ENCODE results near the gene CACNG4. TPM values are rescaled to one million over a fixed set of nuclear protein-coding genes. Genes with fewer than 3 reads are reported as not detected.

Gene CACNG4
- polyA plus RNA-seq, 1 donor from 2014 or later = 32.9 TPM

DNA sequence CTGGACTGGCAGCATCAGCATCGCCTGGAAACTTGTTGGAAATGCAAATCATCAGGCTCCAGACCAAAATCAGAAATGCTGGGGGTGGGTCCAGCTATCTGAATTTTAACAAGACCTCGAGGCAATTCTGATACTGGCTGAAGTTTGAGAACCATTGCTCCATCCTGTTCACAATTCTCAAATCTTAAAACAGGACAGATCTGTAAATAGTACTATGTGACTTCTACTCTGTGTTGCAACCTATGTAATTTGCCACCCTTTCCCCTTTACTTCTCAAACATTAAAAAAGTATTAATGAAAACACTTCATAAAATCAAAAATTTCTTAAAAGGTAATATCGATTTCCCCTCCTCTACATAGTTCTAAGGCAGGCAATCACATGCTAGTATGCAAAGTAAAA, 108.4 kb downstream of the CACNG4 start:
- H3K79me2 ChIP-seq (replicated peaks; ENCODE audit: insufficient read depth, low read length) = no peaks in the 10 kb centered on the region
- no peak overlapping the region for H3K4me3 ChIP-seq (ENCODE audit: low read length)
- no peaks in the 10 kb centered on the region for H3K27me3 ChIP-seq (ENCODE audit: insufficient read depth, low read depth, low read length)
- TF ChIP-seq RAD21 (conservative IDR thresholded peaks at IDR 0.05) (no peak), EP300 (conservative IDR thresholded peaks at IDR 0.05; ENCODE audit: poor library complexity, severe bottlenecking) (no peak), TAF1 (IDR thresholded peaks at IDR 0.05; ENCODE audit: low read depth) (no peak), POLR2AphosphoS5 (IDR thresholded peaks at IDR 0.05) (no peak), MXI1 (conservative IDR thresholded peaks at IDR 0.05; ENCODE audit: poor library complexity, severe bottlenecking) (no peak), SMC3 (conservative IDR thresholded peaks at IDR 0.05; ENCODE audit: poor library complexity) (no peak), EZH2 (IDR thresholded peaks at IDR 0.05; ENCODE audit: borderline replicate concordance, insufficient read depth, low read length, poor library complexity, severe bottlenecking) (no peak)
- TF ChIP-seq, protein P1, sequence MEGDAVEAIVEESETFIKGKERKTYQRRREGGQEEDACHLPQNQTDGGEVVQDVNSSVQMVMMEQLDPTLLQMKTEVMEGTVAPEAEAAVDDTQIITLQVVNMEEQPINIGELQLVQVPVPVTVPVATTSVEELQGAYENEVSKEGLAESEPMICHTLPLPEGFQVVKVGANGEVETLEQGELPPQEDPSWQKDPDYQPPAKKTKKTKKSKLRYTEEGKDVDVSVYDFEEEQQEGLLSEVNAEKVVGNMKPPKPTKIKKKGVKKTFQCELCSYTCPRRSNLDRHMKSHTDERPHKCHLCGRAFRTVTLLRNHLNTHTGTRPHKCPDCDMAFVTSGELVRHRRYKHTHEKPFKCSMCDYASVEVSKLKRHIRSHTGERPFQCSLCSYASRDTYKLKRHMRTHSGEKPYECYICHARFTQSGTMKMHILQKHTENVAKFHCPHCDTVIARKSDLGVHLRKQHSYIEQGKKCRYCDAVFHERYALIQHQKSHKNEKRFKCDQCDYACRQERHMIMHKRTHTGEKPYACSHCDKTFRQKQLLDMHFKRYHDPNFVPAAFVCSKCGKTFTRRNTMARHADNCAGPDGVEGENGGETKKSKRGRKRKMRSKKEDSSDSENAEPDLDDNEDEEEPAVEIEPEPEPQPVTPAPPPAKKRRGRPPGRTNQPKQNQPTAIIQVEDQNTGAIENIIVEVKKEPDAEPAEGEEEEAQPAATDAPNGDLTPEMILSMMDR (IDR thresholded peaks at IDR 0.05; ENCODE audit: poor library complexity, severe bottlenecking) = no peak
- TF ChIP-seq, protein P2, sequence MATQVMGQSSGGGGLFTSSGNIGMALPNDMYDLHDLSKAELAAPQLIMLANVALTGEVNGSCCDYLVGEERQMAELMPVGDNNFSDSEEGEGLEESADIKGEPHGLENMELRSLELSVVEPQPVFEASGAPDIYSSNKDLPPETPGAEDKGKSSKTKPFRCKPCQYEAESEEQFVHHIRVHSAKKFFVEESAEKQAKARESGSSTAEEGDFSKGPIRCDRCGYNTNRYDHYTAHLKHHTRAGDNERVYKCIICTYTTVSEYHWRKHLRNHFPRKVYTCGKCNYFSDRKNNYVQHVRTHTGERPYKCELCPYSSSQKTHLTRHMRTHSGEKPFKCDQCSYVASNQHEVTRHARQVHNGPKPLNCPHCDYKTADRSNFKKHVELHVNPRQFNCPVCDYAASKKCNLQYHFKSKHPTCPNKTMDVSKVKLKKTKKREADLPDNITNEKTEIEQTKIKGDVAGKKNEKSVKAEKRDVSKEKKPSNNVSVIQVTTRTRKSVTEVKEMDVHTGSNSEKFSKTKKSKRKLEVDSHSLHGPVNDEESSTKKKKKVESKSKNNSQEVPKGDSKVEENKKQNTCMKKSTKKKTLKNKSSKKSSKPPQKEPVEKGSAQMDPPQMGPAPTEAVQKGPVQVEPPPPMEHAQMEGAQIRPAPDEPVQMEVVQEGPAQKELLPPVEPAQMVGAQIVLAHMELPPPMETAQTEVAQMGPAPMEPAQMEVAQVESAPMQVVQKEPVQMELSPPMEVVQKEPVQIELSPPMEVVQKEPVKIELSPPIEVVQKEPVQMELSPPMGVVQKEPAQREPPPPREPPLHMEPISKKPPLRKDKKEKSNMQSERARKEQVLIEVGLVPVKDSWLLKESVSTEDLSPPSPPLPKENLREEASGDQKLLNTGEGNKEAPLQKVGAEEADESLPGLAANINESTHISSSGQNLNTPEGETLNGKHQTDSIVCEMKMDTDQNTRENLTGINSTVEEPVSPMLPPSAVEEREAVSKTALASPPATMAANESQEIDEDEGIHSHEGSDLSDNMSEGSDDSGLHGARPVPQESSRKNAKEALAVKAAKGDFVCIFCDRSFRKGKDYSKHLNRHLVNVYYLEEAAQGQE (IDR thresholded peaks at IDR 0.05; ENCODE audit: borderline replicate concordance) = no peak
- H3K9me3 ChIP-seq (ENCODE audit: low read length) = no peaks in the 10 kb centered on the region
- H3K4me2 ChIP-seq (ENCODE audit: low read length) = no peak overlapping the region
- H3K36me3 ChIP-seq (ENCODE audit: insufficient read depth, low read length) = no peaks in the 10 kb centered on the region
- peaks cover 2% of the 10 kb centered on the region for H3F3A ChIP-seq (ENCODE audit: insufficient read depth, low read length, poor library complexity, severe bottlenecking)
- H3K27ac ChIP-seq (ENCODE audit: low read length) = no peak overlapping the region
- H2AFZ ChIP-seq (ENCODE audit: low read depth, low read length) = no peak overlapping the region
- H3K9me2 ChIP-seq (ENCODE audit: insufficient read depth, low read length) = no peaks in the 10 kb centered on the region
- H4K20me1 ChIP-seq (ENCODE audit: insufficient read depth) = no peaks in the 10 kb centered on the region
- H3K9ac ChIP-seq (ENCODE audit: low read length) = no peak overlapping the region

DNA sequence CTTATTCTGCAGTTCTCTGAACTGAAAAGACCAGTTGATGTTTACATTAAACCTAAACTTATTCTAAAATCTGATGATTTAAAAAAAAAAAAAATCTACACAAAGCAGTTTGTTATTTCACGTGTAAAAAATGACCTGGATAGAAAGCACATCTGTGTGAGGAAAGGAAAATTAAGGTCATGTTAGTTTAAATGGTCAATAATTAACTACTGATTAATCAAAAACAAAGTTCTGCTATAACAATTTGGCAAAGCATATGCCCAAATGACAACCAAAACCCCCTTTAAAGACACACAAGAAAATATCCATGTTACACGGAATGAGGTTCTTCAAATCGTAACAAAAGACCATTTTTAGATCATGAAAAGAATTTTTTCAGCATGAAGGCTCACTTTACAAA, 110.3 kb downstream of the CACNG4 start:
- no peak overlapping the region for H3K9ac ChIP-seq (ENCODE audit: low read length)
- no peaks in the 10 kb centered on the region for H3K27me3 ChIP-seq (ENCODE audit: insufficient read depth, low read depth, low read length)
- H3K9me3 ChIP-seq (ENCODE audit: low read length) = no peaks in the 10 kb centered on the region
- H3K4me2 ChIP-seq (ENCODE audit: low read length) = no peak overlapping the region
- H3F3A ChIP-seq (ENCODE audit: insufficient read depth, low read length, poor library complexity, severe bottlenecking) = peaks cover 2% of the 10 kb centered on the region
- no peaks in the 10 kb centered on the region for H3K9me2 ChIP-seq (ENCODE audit: insufficient read depth, low read length)
- TF ChIP-seq EP300 (conservative IDR thresholded peaks at IDR 0.05; ENCODE audit: poor library complexity, severe bottlenecking) (no peak), TAF1 (IDR thresholded peaks at IDR 0.05; ENCODE audit: low read depth) (no peak), MXI1 (conservative IDR thresholded peaks at IDR 0.05; ENCODE audit: poor library complexity, severe bottlenecking) (no peak), RAD21 (conservative IDR thresholded peaks at IDR 0.05) (no peak), SMC3 (conservative IDR thresholded peaks at IDR 0.05; ENCODE audit: poor library complexity) (no peak), EZH2 (IDR thresholded peaks at IDR 0.05; ENCODE audit: borderline replicate concordance, insufficient read depth, low read length, poor library complexity, severe bottlenecking) (no peak), POLR2AphosphoS5 (IDR thresholded peaks at IDR 0.05) (no peak)
- TF ChIP-seq, protein P1 (IDR thresholded peaks at IDR 0.05; ENCODE audit: poor library complexity, severe bottlenecking) = no peak
- TF ChIP-seq, protein P2 (IDR thresholded peaks at IDR 0.05; ENCODE audit: borderline replicate concordance) = no peak
- H4K20me1 ChIP-seq (ENCODE audit: insufficient read depth) = no peaks in the 10 kb centered on the region
- no peaks in the 10 kb centered on the region for H3K79me2 ChIP-seq (replicated peaks; ENCODE audit: insufficient read depth, low read length)
- H3K36me3 ChIP-seq (ENCODE audit: insufficient read depth, low read length) = no peaks in the 10 kb centered on the region
- H3K4me3 ChIP-seq (ENCODE audit: low read length) = no peak overlapping the region
- H2AFZ ChIP-seq (ENCODE audit: low read depth, low read length) = no peak overlapping the region
- no peak overlapping the region for H3K27ac ChIP-seq (ENCODE audit: low read length)

Measured in neural cell (in vitro differentiated cells).